GM18870 (cell line): Measurements from ENCODE around the gene ATG16L2.
"Not testable (repeated sequence)": the region's sequence is repeated elsewhere in the genome, so short reads cannot be mapped to it uniquely, and the experiment has no call there.

Experiments
- ATAC-seq: cut with Tn5 transposase; IDR thresholded peaks from one replicate; pipeline ENCODE4 v1.9.1; 2021; ENCODE audit warnings: moderate library complexity; ENCODE audit not compliant: unreplicated experiment

ATG16L2 gene

GRCh38 chr11:72821920-72822799, 7.9 kb downstream of the ATG16L2 start:
- no peak for ATAC-seq

- ATAC-seq, result no peak
Observed at GRCh38 chr11:72823105-72823804, 9.0 kb downstream of the ATG16L2 start.

- no peak for ATAC-seq
Observed at GRCh38 chr11:72824020-72824419, 9.8 kb downstream of the ATG16L2 start.

- ATAC-seq, result no peak
Observed at GRCh38 chr11:72824811-72825505, 10.7 kb downstream of the ATG16L2 start.

- ATAC-seq, result no peak
Observed at GRCh38 chr11:72825661-72826060, 11.4 kb downstream of the ATG16L2 start.

- no peak for ATAC-seq
Observed at GRCh38 chr11:72826191-72826941, 12.2 kb downstream of the ATG16L2 start.

GRCh38 chr11:72826942-72827480, 12.8 kb downstream of the ATG16L2 start:
- no peak for ATAC-seq

GRCh38 chr11:72827656-72828055, 13.4 kb downstream of the ATG16L2 start:
- not testable (repeated sequence) for ATAC-seq

GRCh38 chr11:72828081-72828567, 13.9 kb downstream of the ATG16L2 start:
- no peak for ATAC-seq

- ATAC-seq, result no peak
Observed at GRCh38 chr11:72828692-72829101, 14.5 kb downstream of the ATG16L2 start.

- no peak for ATAC-seq
Observed at GRCh38 chr11:72829178-72829577, 15.0 kb downstream of the ATG16L2 start.

GRCh38 chr11:72829884-72830533, 15.8 kb downstream of the ATG16L2 start:
- no peak for ATAC-seq

- ATAC-seq, result no peak
Observed at GRCh38 chr11:72831521-72832300, 17.5 kb downstream of the ATG16L2 start.

GRCh38 chr11:72832301-72833082, 18.3 kb downstream of the ATG16L2 start:
- no peak for ATAC-seq

- ATAC-seq, result no peak
Observed at GRCh38 chr11:72833083-72833733, 19.0 kb downstream of the ATG16L2 start.

- ATAC-seq, result no peak
Observed at GRCh38 chr11:72833811-72834493, 19.7 kb downstream of the ATG16L2 start.

- no peak for ATAC-seq
Observed at GRCh38 chr11:72834905-72835304, 20.7 kb downstream of the ATG16L2 start.
